ENCODE data around the gene TMEM183A.

TMEM183A gene

GRCh38 chr1:203045821-203046594, 38.8 kb downstream of the TMEM183A start:
- DNase-seq (ENCODE audit: low read depth in 1 of 2, low spot score in 1 of 2) = no peak

- DNase-seq (ENCODE audit: low read depth in 1 of 2, low spot score in 1 of 2) = no peak
Observed at GRCh38 chr1:203046984-203047630, 39.9 kb downstream of the TMEM183A start.

- no peak for DNase-seq (ENCODE audit: low read depth in 1 of 2, low spot score in 1 of 2)
Observed at GRCh38 chr1:203048086-203048485, 40.9 kb downstream of the TMEM183A start.

GRCh38 chr1:203048555-203049051, 41.4 kb downstream of the TMEM183A start:
- no peak for DNase-seq (ENCODE audit: low read depth in 1 of 2, low spot score in 1 of 2)

GRCh38 chr1:203049077-203049476, 41.9 kb downstream of the TMEM183A start:
- DNase-seq (ENCODE audit: low read depth in 1 of 2, low spot score in 1 of 2) = no peak

GRCh38 chr1:203049576-203050180, 42.5 kb downstream of the TMEM183A start:
- no peak for DNase-seq (ENCODE audit: low read depth in 1 of 2, low spot score in 1 of 2)

- DNase-seq (ENCODE audit: low read depth in 1 of 2, low spot score in 1 of 2) = no peak
Observed at GRCh38 chr1:203050826-203051225, 43.7 kb downstream of the TMEM183A start.

- no peak for DNase-seq (ENCODE audit: low read depth in 1 of 2, low spot score in 1 of 2)
Observed at GRCh38 chr1:203051841-203052324, 44.7 kb downstream of the TMEM183A start.

- DNase-seq (ENCODE audit: low read depth in 1 of 2, low spot score in 1 of 2) = no peak
Observed at GRCh38 chr1:203052601-203053000, 45.4 kb downstream of the TMEM183A start.

- no peak for DNase-seq (ENCODE audit: low read depth in 1 of 2, low spot score in 1 of 2)
Observed at GRCh38 chr1:203054184-203054583, 47.0 kb downstream of the TMEM183A start.

GRCh38 chr1:203054642-203055041, 47.5 kb downstream of the TMEM183A start:
- no peak for DNase-seq (ENCODE audit: low read depth in 1 of 2, low spot score in 1 of 2)

- DNase-seq (ENCODE audit: low read depth in 1 of 2, low spot score in 1 of 2) = no peak
Observed at GRCh38 chr1:203055161-203055799, 48.1 kb downstream of the TMEM183A start.

- DNase-seq (ENCODE audit: low read depth in 1 of 2, low spot score in 1 of 2) = no peak
Observed at GRCh38 chr1:203056012-203056411, 48.8 kb downstream of the TMEM183A start.

- DNase-seq (ENCODE audit: low read depth in 1 of 2, low spot score in 1 of 2) = no peak
Observed at GRCh38 chr1:203056516-203056915, 49.3 kb downstream of the TMEM183A start.

GRCh38 chr1:203057911-203058675, 50.9 kb downstream of the TMEM183A start:
- DNase-seq (ENCODE audit: low read depth in 1 of 2, low spot score in 1 of 2) = no peak

GRCh38 chr1:203058676-203058935, 51.4 kb downstream of the TMEM183A start:
- no peak for DNase-seq (ENCODE audit: low read depth in 1 of 2, low spot score in 1 of 2)

- DNase-seq (ENCODE audit: low read depth in 1 of 2, low spot score in 1 of 2) = no peak
Observed at GRCh38 chr1:203059485-203059884, 52.3 kb downstream of the TMEM183A start.

GRCh38 chr1:203060115-203060514, 52.9 kb downstream of the TMEM183A start:
- DNase-seq (ENCODE audit: low read depth in 1 of 2, low spot score in 1 of 2) = no peak

GRCh38 chr1:203063287-203063686, 56.1 kb downstream of the TMEM183A start:
- no peak for DNase-seq (ENCODE audit: low read depth in 1 of 2, low spot score in 1 of 2)

GRCh38 chr1:203065191-203065590, 58.0 kb downstream of the TMEM183A start:
- no peak for DNase-seq (ENCODE audit: low read depth in 1 of 2, low spot score in 1 of 2)

- DNase-seq (ENCODE audit: low read depth in 1 of 2, low spot score in 1 of 2) = no peak
Observed at GRCh38 chr1:203065986-203066385, 58.8 kb downstream of the TMEM183A start.

Data from activated CD4-positive, alpha-beta T cell treated with anti-CD3 and anti-CD28 coated beads, Interleukin-2, amount 50 U/mL, for 24 hours (primary cell).